ENCODE data around the gene TMEM97.

Gene TMEM97

DNA sequence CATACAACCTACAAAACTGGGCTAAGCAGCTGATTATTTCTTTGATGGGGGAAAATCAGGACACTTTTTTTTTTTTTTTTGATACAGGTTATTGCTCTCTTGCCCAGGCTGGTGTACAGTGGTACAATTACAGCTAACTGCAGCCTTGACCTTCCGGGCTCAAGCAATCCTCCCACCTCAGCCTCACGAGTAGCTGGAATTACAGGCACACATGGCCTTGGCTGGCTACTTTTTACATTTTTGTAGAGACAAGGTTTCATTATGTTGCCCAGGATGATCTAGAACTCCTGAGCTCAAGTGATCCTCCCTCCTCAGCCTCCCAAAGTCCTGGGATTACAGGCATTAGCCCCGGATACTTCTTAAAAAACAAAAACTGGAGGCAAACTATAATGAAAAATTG is 20.6 kb upstream of the TMEM97 start:
- no peak for TF ChIP-seq ZC3H10 (CRISPR knock-in tag; IDR thresholded peaks at IDR 0.05)
- ATAC-seq = no peak

DNA sequence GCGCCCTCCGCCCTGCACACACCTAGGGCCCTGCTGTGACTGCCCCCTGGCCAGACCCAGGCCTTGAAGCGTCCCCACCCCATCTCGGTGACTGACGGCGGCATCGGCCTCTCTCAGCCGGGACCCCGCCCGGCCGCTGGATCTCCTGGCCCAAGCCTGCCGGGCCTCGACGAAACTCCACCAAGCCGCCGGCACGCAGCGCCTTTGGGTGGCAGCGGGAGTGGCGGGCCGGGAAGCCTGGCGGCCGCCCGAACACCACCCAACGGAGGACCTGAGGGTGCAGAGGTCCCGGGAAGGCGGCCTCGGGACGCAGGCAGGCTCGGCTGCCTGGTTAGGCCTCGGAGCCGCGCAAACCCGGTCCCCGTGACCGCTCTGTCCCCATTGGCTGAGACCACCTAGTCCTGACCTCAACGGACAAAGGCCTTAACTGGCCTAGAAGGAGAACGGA is 12.0 kb upstream of the TMEM97 start:
- no peak for ATAC-seq
- TF ChIP-seq, protein P1, sequence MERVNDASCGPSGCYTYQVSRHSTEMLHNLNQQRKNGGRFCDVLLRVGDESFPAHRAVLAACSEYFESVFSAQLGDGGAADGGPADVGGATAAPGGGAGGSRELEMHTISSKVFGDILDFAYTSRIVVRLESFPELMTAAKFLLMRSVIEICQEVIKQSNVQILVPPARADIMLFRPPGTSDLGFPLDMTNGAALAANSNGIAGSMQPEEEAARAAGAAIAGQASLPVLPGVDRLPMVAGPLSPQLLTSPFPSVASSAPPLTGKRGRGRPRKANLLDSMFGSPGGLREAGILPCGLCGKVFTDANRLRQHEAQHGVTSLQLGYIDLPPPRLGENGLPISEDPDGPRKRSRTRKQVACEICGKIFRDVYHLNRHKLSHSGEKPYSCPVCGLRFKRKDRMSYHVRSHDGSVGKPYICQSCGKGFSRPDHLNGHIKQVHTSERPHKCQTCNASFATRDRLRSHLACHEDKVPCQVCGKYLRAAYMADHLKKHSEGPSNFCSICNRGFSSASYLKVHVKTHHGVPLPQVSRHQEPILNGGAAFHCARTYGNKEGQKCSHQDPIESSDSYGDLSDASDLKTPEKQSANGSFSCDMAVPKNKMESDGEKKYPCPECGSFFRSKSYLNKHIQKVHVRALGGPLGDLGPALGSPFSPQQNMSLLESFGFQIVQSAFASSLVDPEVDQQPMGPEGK (CRISPR knock-in tag; IDR thresholded peaks at IDR 0.05; ENCODE audit: borderline replicate concordance) = no peak
- TF ChIP-seq ZNF70 (CRISPR knock-in tag; IDR thresholded peaks at IDR 0.05) = no peak
- TF ChIP-seq ARNTL (CRISPR knock-in tag; IDR thresholded peaks at IDR 0.05; ENCODE audit: borderline replicate concordance, low read depth) = no peak
- TF ChIP-seq TOX (CRISPR knock-in tag; IDR thresholded peaks at IDR 0.05; ENCODE audit: borderline replicate concordance) = no peak
- TF ChIP-seq, protein P2, sequence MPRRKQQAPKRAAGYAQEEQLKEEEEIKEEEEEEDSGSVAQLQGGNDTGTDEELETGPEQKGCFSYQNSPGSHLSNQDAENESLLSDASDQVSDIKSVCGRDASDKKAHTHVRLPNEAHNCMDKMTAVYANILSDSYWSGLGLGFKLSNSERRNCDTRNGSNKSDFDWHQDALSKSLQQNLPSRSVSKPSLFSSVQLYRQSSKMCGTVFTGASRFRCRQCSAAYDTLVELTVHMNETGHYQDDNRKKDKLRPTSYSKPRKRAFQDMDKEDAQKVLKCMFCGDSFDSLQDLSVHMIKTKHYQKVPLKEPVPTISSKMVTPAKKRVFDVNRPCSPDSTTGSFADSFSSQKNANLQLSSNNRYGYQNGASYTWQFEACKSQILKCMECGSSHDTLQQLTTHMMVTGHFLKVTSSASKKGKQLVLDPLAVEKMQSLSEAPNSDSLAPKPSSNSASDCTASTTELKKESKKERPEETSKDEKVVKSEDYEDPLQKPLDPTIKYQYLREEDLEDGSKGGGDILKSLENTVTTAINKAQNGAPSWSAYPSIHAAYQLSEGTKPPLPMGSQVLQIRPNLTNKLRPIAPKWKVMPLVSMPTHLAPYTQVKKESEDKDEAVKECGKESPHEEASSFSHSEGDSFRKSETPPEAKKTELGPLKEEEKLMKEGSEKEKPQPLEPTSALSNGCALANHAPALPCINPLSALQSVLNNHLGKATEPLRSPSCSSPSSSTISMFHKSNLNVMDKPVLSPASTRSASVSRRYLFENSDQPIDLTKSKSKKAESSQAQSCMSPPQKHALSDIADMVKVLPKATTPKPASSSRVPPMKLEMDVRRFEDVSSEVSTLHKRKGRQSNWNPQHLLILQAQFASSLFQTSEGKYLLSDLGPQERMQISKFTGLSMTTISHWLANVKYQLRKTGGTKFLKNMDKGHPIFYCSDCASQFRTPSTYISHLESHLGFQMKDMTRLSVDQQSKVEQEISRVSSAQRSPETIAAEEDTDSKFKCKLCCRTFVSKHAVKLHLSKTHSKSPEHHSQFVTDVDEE (CRISPR knock-in tag; IDR thresholded peaks at IDR 0.05) = no peak
- no peak for TF ChIP-seq TCF4 (CRISPR knock-in tag; IDR thresholded peaks at IDR 0.05; ENCODE audit: borderline replicate concordance)
- no peak for TF ChIP-seq SNAI2 (CRISPR knock-in tag; IDR thresholded peaks at IDR 0.05)
- no peak for TF ChIP-seq BACH2 (CRISPR knock-in tag; IDR thresholded peaks at IDR 0.05; ENCODE audit: borderline replicate concordance)
- TF ChIP-seq ZNF565 (CRISPR knock-in tag; conservative IDR thresholded peaks at IDR 0.05; ENCODE audit: low read depth) = no peak
- TF ChIP-seq RARB (CRISPR knock-in tag; IDR thresholded peaks at IDR 0.05) = no peak
- TF ChIP-seq CSDC2 (CRISPR knock-in tag; IDR thresholded peaks at IDR 0.05) = no peak
- TF ChIP-seq ZNF8 (CRISPR knock-in tag; IDR thresholded peaks at IDR 0.05) = no peak
- no peak for TF ChIP-seq GLIS3 (CRISPR knock-in tag; IDR thresholded peaks at IDR 0.05)
- TF ChIP-seq OSR1 (CRISPR knock-in tag; IDR thresholded peaks at IDR 0.05) = no peak
- no peak for TF ChIP-seq ESRRG (CRISPR knock-in tag; IDR thresholded peaks at IDR 0.05)
- no peak for TF ChIP-seq ZFP3 (CRISPR knock-in tag; IDR thresholded peaks at IDR 0.05)
- TF ChIP-seq, protein P3, sequence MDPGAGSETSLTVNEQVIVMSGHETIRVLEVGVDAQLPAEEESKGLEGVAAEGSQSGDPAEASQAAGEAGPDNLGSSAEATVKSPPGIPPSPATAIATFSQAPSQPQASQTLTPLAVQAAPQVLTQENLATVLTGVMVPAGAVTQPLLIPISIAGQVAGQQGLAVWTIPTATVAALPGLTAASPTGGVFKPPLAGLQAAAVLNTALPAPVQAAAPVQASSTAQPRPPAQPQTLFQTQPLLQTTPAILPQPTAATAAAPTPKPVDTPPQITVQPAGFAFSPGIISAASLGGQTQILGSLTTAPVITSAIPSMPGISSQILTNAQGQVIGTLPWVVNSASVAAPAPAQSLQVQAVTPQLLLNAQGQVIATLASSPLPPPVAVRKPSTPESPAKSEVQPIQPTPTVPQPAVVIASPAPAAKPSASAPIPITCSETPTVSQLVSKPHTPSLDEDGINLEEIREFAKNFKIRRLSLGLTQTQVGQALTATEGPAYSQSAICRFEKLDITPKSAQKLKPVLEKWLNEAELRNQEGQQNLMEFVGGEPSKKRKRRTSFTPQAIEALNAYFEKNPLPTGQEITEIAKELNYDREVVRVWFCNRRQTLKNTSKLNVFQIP (CRISPR knock-in tag; IDR thresholded peaks at IDR 0.05; ENCODE audit: borderline replicate concordance, low read depth) = no peak
- TF ChIP-seq, protein P4, sequence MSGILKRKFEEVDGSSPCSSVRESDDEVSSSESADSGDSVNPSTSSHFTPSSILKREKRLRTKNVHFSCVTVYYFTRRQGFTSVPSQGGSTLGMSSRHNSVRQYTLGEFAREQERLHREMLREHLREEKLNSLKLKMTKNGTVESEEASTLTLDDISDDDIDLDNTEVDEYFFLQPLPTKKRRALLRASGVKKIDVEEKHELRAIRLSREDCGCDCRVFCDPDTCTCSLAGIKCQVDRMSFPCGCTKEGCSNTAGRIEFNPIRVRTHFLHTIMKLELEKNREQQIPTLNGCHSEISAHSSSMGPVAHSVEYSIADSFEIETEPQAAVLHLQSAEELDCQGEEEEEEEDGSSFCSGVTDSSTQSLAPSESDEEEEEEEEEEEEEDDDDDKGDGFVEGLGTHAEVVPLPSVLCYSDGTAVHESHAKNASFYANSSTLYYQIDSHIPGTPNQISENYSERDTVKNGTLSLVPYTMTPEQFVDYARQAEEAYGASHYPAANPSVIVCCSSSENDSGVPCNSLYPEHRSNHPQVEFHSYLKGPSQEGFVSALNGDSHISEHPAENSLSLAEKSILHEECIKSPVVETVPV (CRISPR knock-in tag; IDR thresholded peaks at IDR 0.05) = no peak
- TF ChIP-seq ZC3H10 (CRISPR knock-in tag; IDR thresholded peaks at IDR 0.05) = no peak

DNA sequence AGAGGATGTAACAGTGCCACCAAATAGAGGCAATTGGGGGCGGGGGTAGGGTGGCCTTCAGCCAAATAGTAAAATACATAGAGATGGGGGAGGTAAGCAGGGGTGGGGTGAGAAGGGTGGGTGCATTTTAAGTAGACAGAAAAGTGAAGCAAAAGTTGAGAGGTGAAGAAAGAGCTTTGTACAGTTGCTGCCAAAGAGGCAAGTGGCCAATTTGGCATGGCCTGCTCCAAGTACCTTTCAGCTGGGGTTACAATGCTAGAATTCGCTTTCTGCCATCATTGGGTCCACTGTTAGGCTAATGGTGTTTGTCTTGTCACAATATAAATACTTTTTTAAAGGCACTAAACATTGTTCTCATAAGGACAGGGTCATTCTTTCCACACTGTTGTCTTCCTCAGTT is 5.2 kb upstream of the TMEM97 start:
- ATAC-seq = no peak
- TF ChIP-seq ZNF8 (CRISPR knock-in tag; IDR thresholded peaks at IDR 0.05) = no peak
- TF ChIP-seq TOX (CRISPR knock-in tag; IDR thresholded peaks at IDR 0.05; ENCODE audit: borderline replicate concordance) = no peak
- no peak for TF ChIP-seq BACH2 (CRISPR knock-in tag; IDR thresholded peaks at IDR 0.05; ENCODE audit: borderline replicate concordance)
- TF ChIP-seq CSDC2 (CRISPR knock-in tag; IDR thresholded peaks at IDR 0.05) = no peak
- no peak for TF ChIP-seq RARB (CRISPR knock-in tag; IDR thresholded peaks at IDR 0.05)
- TF ChIP-seq SNAI2 (CRISPR knock-in tag; IDR thresholded peaks at IDR 0.05) = no peak
- TF ChIP-seq, protein P3 (CRISPR knock-in tag; IDR thresholded peaks at IDR 0.05; ENCODE audit: borderline replicate concordance, low read depth) = no peak
- TF ChIP-seq ISL1 (CRISPR knock-in tag; IDR thresholded peaks at IDR 0.05) = no peak
- no peak for TF ChIP-seq ESRRG (CRISPR knock-in tag; IDR thresholded peaks at IDR 0.05)
- TF ChIP-seq OSR1 (CRISPR knock-in tag; IDR thresholded peaks at IDR 0.05) = no peak
- TF ChIP-seq ZFP30 (CRISPR knock-in tag; IDR thresholded peaks at IDR 0.05) = no peak
- TF ChIP-seq ZFP3 (CRISPR knock-in tag; IDR thresholded peaks at IDR 0.05) = no peak

Measured in SK-N-SH treated with all-trans-retinoic acid at 6 μM for 48 hours (cell line).